GM19397 (cell line): ENCODE data around the gene RPAP3.

ENCODE experiments used
- ATAC-seq: cut with Tn5 transposase; IDR thresholded peaks from one replicate; pipeline ENCODE4 v1.9.1; 2021; ENCODE audit warnings: mild to moderate bottlenecking, moderate library complexity; ENCODE audit not compliant: unreplicated experiment

The RPAP3 gene

DNA sequence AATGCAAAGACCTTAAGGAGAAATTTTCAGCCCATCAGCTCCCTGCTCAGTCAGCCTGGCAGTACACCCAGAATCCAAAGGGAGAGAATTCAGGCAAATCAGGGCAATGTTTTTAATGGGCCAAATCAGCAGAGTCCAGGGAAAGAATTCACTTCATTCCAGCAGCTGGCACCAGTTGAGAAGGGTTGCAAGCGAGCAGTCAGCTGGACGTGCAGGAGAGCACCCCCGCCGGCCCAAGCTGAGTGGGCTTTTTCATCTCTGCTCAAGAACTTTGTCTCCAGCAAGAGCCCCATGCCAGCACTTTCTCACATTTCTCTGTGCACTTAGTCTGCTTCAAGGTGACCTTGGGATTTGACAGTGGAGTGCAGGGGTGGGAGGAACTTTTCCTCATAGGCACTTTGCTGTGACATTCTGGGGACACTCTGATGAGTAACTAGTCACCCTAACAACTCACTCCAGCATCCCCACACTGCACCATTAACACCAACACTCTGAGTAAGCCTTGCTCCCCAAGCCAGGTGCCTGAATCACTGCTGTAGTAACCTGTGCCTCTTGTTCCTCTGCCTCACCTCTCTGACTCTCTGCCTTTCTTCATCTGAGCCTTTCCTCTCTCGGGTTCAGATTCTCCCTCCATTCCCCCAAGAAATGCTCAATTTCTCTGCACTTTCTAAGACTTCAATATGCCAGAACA lies 17.3 kb upstream of the RPAP3 start:
- ATAC-seq, result no peak

DNA sequence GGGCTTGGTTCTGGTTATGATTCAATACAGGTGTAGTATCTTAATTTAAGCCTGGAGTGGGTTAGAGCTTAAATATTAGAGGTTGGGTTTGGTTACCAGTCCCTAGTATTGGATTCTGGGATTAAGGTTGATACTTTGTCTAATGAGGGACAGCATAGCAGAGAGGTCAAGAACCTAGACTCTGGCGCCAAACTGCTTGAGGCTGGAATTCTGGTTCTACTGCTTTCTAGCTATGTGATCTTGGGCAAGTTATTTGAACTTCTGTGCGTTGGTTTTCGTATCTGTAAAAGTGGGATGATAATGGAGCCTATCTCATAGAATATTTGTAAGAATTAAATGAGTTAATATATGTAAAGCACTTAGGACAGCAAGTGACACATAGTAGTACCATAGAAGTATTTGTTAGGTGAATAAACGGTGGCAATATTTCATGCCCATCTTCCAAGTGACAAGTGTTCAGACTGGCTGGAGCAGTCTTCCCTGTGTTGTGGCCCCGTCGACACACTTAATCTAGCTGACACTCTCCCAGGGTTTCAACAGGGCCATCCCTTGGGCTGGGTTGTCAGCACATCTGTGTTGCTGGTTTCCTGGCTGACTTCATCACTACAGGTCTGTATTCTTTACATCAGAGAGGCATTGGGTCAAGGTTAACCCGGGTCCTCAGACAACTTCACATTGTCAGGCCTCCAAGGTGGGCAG lies 16.5 kb upstream of the RPAP3 start:
- no peak for ATAC-seq

GRCh38 chr12:47721431-47721973 lies 15.7 kb upstream of the RPAP3 start:
- ATAC-seq, result no peak

- no peak for ATAC-seq
Measured at GRCh38 chr12:47718531-47718930, 12.7 kb upstream of the RPAP3 start.

DNA sequence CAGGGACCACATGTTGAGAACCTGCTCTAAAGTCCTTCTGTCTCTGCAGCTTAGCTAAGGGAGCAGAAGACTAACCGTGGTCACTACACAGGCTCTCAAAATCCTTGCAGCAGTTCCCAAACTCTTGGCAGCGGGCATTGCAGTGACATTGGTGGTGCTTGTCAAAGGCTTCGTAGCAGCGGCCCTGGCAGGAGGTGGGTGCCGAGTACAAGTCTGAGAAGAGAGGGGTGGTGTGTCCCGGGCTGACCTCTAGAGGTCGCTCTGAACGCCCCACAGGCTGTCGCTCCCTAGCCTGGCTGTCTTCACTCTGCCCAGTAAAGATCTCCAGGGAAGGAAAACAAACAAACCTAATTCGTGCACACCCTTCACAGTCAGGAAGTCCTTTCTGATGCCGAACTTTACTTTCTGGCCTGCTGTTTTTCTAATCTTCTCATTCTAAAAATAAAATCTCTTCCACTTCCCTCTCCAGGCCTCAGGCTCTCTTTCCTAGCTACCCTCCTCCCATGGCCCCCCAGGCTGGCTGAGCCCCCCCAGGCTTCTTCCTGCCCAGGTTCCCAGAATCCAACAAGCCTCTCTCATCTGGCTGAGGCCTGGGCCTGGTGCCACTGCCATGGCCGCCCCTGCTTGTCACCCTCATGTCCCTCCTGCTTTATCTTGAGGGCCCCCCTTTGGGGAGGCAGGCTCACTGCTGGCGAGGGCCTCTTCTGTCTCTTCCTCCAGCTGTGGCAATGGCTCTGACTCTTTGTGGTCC lies 11.8 kb upstream of the RPAP3 start:
- no peak for ATAC-seq

- ATAC-seq, result no peak
Measured at GRCh38 chr12:47717046-47717442, 11.2 kb upstream of the RPAP3 start.

DNA sequence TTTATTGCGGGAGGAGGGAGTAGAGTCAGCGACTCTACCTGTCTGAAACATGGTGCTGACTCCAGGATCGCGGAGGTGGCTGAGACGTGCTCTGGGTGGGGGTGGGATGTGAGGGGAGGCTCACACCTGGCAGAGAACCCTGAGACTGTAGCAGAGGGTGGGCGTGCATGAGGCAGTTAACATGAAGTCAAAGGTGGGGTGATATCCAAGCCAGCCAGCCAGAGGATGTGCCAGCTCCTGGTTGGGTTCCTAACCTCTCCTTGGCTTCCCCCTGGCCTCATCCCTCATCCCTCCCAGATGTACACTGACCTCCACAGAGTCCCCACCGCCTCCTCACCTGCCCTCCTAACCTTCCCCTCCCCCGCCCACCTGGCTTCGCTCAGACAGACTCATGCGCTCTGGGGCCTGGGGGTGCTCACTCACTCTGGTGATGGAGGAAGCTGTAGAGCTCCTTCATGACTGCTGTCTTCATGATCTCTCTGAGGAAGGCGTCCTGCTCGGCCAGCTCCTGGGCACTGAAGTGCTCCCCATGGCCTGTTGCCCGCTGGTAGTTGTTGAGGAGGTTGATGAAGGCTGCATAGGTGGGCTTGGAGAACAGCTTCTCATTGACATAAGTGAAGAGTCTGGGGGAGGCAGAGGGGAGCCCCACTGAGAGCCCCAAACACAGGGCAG lies 10.2 kb upstream of the RPAP3 start:
- ATAC-seq, result no peak

DNA sequence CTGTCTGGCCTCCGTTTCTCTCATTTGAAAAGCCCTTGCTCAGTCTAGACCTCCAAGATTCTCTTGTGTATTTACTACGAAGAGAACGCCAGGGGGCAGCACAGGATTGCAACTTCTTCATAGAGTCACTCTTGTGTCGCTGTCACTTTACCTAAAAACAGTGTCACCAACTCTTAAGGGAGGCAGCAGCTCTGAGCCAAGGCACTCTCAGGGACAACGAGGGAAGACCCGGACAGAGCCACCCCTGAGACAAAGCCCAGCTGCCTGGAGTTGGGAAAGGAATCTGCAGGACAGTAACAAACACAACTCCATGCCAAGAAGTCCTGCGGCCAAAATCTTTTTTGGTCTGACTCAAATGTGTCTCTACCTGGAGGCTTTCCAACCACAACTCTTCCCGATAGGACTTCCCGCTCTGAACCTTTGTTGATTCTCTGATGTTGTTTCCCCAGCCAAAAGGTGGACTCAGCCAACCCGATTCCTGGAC lies 9.6 kb upstream of the RPAP3 start:
- no peak for ATAC-seq

GRCh38 chr12:47714826-47715386 lies 9.1 kb upstream of the RPAP3 start:
- no peak for ATAC-seq

GRCh38 chr12:47712171-47712570 lies 6.3 kb upstream of the RPAP3 start:
- no peak for ATAC-seq

GRCh38 chr12:47711448-47711847 lies 5.6 kb upstream of the RPAP3 start:
- ATAC-seq, result no peak

DNA sequence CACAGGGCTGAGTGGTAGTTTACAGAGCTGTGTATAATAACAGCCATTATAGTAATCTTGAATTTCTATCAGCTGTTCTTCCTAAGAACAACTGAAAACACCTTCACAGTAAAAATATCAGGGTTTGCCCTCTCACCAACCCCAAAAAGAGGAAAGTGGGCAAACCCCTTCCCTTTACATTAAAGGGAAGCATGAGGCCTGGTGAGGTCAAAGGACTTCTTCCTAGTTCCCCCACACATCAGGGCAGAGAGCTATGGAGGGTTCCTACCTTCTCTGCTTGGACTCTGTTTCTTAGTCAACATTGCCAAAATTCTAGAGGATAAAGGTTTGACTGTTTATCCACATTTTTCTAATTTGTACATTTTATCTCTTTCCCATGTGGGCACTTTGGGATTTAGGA lies 4.4 kb upstream of the RPAP3 start:
- ATAC-seq, result no peak

DNA sequence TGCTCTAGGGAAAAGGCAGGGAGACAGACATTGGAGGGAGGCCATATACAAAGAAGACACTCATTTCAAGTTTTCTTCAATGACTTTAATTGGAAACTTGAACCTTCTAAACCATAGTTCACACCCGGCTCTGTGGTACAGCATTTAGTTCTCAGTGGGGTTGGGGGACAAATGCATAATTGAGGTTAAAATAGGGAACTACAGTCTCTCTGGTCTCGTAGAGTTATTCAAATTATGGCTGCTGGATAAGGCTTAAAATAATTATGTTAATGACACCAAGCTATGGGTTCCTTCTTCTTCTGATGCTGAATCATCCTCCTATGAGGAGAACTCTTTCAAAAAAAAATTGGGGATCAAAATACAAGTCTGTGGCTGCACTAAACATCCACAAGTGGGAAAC lies 3.8 kb upstream of the RPAP3 start:
- no peak for ATAC-seq

DNA sequence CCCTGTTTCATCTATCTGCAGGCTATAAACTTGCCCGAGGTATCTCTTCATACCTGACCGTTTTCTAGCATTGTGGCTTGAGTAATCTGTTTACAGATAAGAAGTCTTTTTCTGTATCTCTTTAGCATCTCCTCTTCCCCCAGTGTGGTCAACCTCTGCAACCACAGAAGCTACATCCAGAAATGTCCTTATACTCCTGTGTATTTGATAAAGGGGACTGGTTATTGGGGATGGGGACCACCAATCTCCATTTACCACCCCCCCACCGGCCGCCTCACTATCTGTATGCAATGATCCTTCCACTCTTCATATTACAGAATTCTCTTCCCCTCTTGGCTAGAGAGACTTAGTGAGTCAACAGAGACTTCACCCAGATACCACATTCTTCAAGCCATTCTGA lies 3.4 kb upstream of the RPAP3 start:
- no peak for ATAC-seq

- no peak for ATAC-seq
Measured at GRCh38 chr12:47707905-47708543, 2.2 kb upstream of the RPAP3 start.

GRCh38 chr12:47707355-47707754 lies 1.5 kb upstream of the RPAP3 start:
- no peak for ATAC-seq

DNA sequence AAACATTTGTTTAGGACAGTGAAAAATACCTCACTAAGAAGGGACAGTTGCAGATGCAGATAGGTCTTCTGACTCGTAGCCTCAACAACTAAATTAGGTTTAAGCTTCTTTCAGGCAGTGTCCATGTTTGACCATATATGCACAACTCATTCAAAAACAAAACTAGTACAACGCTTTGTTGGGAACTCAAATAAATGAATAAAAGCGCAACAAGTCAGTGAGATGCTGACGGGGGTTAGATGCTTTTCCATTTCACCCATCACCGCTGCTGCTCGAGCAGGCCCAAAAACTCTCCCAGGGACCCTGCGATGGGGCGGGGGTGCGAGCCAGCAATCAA lies 633 bp downstream of the RPAP3 start:
- ATAC-seq, result no peak

GRCh38 chr12:47704719-47705118 lies 1.1 kb downstream of the RPAP3 start:
- ATAC-seq, result no peak

GRCh38 chr12:47700263-47700662 lies 5.6 kb downstream of the RPAP3 start:
- ATAC-seq, result no peak

GRCh38 chr12:47698631-47699030 lies 7.2 kb downstream of the RPAP3 start:
- no peak for ATAC-seq
